GM21526 (cell line): Measurements from ENCODE around the gene LANCL2.

Experiments used
- ATAC-seq: cut with Tn5 transposase; IDR thresholded peaks from one replicate; pipeline ENCODE4 v1.9.1; 2021; ENCODE audit warnings: moderate library complexity; ENCODE audit not compliant: unreplicated experiment, low FRiP score

Gene LANCL2

DNA sequence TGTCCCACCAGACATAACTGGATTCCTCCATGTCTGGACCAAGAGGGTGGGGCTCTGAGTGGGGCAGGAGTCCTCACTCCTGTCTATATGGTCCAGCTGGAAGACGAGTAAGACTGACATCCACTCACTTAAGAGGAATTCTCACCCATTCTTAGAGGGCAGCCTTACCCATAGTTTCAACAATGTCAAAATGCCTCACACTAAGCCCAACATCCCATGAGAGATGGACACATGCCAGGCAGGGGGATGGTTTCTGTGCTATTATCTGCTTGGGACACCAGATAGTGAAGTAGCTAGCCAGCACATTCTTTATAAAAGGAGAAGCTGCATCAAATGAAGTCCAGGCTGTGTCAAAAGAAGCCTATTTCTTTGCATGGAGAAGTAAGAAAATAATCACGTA, 4.7 kb upstream of the LANCL2 start:
- ATAC-seq, result no peak

DNA sequence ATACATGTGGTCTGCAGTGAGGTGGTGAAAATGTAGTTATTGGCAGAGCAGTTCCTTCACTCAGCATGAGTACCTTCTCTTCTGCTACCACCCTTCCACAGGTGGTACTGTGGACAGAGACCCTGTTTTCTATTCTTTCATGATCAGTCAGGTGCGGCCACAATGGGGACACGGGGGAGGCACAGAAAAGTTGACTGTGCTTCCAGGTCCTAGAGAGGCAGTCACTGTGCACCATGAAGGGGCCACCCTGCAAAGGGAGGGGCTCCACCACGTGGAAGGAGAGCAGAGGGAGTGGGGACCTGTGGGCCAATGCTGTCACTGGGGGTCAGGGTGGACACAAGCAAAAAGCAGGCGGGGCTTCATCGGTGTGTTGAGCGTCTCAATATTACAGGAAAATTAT, 3.6 kb upstream of the LANCL2 start:
- ATAC-seq, result no peak

GRCh38 chr7:55362927-55363326, 2.2 kb upstream of the LANCL2 start:
- no peak for ATAC-seq

DNA sequence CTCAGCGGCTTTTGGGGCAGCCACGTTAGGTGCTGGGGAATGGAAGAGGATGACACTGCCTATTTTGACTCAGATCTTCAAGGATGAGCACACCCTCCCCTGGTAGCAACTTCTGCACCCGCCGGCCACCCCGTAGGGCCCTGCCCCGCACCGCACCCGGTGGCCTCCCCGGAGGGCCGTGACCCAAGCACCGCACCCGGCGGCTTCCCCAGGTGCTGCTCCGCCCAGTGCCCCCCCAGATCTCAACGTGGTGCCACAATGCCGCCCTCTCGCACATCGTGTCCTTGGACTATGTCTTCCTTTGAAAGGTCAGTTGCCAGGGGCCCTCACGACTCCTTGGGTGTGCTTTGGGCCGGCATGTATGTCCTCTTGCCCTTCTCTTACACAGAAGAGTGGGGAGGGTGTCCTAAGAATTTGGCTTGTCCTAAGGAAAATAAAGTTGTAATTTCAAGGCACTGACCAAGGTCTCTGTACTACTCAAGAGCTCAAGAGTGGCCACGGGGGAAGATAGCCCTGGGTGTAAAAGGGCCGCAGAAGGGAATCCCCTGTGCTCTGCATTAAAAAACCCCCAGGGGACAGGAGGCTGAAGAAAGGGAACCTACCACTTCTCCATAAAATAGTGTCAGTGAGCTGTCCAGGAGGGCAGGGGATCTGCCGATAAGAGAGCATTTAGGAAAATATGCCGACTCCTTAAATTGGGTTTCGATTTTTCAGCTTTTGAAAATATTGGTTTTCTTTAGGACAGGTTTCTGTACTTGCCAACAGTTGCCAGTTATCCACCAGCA, 1.6 kb upstream of the LANCL2 start:
- ATAC-seq, result no peak

- ATAC-seq, result peak; percentile 78
These were observed 731 bp downstream of the LANCL2 start for GRCh38 chr7:55365675-55366460.

DNA sequence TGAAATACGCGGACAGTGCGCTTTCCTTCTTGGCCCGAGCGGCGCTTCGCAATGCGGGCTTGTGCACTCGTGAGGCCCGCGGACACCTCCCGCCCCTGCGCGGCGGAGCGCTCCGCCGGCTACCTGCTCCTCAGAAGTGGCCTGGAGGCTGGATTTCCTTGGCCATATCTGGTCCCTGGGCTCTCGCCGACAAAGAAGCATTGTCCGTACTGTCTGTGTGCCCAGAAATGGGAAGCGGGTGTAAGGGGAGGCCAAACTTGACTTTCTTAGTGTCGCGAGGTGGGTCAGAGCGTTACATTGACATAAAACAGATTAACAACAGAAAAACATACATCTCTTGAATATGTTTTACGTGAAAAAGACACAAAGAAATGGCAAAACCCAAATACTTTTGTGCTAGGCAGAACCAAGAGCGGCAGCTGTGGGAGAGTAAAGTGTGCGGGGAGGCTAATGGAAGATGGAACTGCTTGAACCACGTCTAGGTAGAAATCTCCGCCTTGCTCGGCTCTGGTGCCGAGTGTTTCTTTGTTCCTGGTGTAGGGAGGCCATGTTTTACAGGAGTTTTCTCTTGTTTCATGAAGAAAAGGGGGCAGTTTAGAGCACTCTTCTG, 1.4 kb downstream of the LANCL2 start:
- ATAC-seq, result peak; percentile 14

DNA sequence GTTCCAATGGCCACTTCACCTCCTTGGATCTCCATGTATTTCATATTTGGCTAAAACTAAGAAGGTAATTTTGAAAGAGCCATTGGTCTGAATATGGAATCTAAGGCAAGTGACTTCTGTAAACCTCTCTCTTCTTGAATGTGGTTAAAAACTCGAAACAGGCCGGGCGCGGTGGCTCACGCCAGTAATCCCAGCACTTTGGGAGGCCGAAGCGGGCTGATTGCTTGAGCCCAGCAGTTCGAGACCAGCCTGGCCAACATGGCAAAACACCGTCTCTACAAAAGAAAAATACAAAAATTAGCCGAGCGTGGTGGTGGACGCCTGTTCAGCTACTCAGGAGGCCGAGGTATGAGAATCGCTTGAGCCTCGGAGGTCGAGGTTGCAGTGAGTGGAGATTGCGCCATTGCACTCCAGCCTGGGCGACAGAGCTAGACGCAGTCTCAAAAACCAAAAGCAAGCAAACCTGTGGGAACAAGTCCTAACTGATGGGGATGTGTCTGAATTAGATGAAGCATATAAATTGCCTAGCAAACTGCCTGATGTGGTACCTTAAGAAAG, 2.2 kb downstream of the LANCL2 start:
- no peak for ATAC-seq

- no peak for ATAC-seq
These were observed 4.6 kb downstream of the LANCL2 start for GRCh38 chr7:55369427-55370400.

DNA sequence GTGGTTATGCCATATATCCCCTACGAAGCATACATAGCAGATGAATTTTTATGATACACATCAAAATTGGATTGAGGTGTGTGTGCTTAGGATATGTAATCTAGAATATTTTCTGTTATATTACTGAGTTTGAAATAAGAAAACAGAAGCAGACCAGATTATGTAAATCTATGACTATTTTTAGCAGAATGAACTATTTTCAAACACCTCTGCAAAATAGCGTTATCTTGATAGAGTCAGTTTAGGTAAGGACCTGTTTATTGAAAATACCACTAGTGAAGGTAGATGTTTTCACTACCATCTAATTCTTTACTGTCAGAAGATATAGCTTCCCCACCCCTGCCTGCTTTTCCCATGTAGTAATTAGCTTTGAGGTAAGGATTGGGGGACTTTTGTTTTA, 9.1 kb downstream of the LANCL2 start:
- ATAC-seq, result peak; percentile 43

DNA sequence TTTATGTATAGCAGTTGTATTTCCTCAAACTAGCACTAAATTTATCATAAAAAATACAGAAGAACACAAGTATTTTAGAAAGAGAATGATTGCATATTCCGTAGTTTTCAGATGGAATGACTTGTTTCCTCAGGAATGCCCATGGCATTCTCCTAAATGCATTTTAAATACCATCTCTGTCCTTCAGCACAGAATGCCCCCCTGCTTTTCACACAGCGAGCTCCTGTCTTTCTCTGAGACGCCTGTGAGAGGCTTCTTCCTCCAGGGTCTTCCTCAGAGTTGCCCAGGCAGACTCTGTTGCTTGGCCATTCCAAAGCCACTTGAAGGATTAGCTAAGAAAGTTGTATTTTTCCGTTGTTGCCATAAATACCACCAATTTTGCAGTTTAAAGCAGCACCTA, 10.1 kb downstream of the LANCL2 start:
- ATAC-seq, result no peak

DNA sequence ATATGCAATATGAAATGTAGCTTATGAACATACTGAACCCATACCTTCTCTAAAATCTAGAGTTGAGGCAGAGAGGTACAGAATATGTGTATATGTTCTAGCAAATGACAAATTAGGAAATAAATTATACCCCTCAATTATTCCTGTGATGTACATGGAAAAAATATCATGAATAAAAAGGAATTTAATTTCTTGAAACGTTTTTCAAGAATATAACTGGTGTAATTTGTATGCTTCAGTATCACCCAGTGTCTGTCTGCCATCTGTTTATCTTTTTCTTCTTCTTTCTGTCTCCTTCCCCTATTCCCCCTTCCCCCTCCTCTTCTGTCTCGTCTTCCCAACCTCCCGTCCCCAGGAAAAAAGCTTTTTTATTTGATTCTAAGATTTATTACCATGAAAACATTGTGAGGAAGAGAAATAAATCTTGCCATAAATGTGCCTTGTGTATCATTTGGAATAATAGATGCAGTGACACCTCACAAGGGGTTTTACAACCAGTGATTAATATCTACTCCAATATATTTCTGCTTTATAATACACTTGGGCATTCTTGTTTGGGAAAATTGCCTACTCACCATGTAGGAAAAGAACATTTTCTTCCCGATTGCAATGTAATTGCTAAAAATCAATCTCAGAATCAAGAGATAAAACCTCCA, 12.2 kb downstream of the LANCL2 start:
- ATAC-seq, result no peak

DNA sequence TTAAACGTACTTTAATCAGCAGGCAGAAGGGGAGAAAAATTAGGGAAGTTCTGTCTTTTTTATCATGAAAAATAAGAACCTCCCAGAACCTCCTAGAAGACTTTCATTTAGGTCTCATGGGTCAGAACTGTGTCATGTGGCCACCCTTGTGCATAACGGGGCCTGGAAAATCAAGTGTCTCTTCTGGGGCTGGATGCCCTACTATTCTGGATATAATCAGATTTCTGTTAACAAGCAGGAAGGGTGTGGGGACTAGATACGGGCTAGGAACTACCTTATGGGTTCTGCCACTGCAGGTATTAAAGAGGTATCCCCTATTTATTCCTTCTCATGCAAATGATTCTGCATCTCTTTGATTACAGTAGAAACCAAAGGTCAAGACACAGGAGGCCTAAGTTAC, 14.1 kb downstream of the LANCL2 start:
- ATAC-seq, result no peak

DNA sequence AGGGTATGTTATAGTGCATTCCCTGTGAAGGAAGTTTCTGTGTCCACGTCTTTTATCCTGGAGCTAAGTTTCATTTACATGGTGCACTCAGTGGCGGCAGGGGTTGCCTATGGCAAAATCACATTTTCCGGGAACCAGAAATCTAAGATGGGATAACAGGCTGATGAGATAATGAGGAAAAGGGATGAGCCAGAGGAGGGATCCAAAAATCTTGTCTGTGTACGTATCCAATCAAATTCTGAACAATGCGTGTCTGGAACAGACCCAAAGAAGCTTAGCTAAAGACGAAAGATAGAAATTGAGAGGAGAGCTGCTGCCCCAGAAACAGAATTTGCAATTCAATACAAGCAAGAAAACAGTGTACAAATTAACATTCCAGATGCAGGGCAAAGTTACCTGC, 16.1 kb downstream of the LANCL2 start:
- ATAC-seq, result no peak

- no peak for ATAC-seq
These were observed 16.6 kb downstream of the LANCL2 start for GRCh38 chr7:55381696-55382095.

GRCh38 chr7:55382251-55382650, 17.1 kb downstream of the LANCL2 start:
- ATAC-seq, result no peak

DNA sequence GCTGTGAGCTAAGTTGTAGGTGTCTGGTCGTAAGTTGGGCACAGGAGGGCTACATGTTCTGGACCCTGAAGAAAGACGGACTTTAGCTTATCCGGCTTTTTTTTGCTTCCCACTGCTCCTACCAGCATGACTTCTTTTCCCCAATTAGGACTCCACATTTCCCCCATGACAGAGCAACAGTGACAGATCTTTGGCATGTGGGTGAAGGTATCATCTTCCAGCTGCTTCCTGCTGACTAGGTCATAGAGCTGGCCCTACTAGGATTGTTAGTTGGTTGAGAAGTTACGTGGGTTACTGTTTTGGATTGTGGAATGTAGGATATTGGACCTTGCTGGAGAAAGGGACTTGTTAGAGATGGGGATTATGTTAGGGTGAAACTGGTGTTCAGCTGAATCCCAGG, 21.4 kb downstream of the LANCL2 start:
- ATAC-seq, result no peak

DNA sequence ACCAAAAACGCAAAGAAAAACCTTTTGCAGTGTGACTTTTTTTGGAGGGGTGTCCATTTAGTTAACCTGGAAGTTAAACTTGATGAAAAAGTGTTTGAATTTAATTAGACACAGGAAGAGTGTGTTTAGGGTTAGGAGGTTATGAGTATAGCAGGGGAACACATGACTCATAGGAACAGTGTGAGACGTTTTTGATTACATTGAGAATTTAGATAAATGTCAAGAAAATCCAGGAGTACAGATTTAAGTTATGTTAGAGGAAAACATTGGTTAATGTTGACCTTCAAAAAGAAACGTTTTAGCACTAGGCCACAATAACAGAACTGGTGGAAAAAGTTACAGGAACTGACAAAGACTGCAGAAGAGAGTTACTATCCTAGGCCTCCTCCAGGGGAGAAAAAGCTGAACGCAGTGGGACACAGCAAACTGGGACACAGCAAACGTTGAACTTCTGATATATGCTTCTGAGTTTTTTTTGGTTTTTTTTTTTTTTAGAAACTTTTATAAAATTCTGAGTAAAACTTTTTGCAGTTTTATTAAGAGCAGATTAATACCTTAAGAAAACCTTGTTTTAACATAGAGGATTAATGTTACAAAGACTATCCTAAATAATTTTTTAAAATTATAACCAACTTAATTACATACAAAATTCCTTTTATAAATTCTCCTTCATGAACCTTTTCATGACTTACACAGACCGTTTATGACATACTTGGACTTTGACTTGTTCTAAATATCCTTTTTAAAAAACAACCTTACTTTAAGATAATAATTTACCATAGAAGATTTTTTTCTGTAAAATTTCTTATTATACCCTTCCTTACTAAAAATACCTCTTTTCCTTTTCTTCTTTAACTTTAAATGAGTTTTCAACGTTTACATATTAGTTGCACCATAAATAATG, 22.2 kb downstream of the LANCL2 start:
- ATAC-seq, result no peak

GRCh38 chr7:55396233-55396785, 31.2 kb downstream of the LANCL2 start:
- ATAC-seq, result no peak
